HL-60 (cell line): ENCODE data around the gene BSN.

Experiments
- CTCF ChIP-seq: IDR thresholded peaks from one replicate; pipeline ENCODE4 v1.5.1; 2011; ENCODE audit warnings: low read length, control low read depth, inconsistent platforms; ENCODE audit not compliant: insufficient read depth
- GABPA ChIP-seq: IDR thresholded peaks from 2 replicates; pipeline ENCODE4 v1.6.1; 2012; ENCODE audit warnings: low read depth
- POLR2AphosphoS5 ChIP-seq: IDR thresholded peaks from 2 replicates; pipeline ENCODE4 v1.6.1; 2012; ENCODE audit warnings: low read depth
- SPI1 ChIP-seq: IDR thresholded peaks from 2 replicates; pipeline ENCODE4 v1.6.1; 2012; ENCODE audit warnings: low read depth, mild to moderate bottlenecking, borderline replicate concordance
- TF ChIP-seq, protein P1 (sequence below): IDR thresholded peaks from 2 replicates; pipeline ENCODE4 v1.6.1; 2012; ENCODE audit warnings: low read depth; ENCODE audit not compliant: insufficient replicate concordance

DNA sequence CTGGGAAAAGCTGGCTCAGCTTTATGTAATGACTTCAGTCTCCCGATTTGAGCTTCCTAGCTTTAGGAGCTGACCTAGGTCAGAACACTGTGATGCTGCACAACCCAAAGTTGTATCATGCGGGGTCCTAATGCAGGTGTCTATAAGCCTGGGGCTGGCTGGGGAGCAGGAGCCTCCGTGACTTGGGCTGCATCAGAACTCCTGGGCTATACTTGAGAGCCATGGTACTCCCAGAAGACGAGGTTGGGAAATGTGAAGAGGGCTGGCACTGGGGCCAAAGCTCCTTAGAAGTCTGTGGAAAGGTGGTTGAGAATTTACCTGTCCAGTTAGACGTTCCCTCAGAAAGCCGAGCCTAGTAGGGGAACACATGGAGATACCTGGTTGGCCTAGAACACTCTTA, 57.0 kb downstream of the BSN start:
- TF ChIP-seq CTCF, result no peak
- no peak for TF ChIP-seq POLR2AphosphoS5
- TF ChIP-seq, protein P1, sequence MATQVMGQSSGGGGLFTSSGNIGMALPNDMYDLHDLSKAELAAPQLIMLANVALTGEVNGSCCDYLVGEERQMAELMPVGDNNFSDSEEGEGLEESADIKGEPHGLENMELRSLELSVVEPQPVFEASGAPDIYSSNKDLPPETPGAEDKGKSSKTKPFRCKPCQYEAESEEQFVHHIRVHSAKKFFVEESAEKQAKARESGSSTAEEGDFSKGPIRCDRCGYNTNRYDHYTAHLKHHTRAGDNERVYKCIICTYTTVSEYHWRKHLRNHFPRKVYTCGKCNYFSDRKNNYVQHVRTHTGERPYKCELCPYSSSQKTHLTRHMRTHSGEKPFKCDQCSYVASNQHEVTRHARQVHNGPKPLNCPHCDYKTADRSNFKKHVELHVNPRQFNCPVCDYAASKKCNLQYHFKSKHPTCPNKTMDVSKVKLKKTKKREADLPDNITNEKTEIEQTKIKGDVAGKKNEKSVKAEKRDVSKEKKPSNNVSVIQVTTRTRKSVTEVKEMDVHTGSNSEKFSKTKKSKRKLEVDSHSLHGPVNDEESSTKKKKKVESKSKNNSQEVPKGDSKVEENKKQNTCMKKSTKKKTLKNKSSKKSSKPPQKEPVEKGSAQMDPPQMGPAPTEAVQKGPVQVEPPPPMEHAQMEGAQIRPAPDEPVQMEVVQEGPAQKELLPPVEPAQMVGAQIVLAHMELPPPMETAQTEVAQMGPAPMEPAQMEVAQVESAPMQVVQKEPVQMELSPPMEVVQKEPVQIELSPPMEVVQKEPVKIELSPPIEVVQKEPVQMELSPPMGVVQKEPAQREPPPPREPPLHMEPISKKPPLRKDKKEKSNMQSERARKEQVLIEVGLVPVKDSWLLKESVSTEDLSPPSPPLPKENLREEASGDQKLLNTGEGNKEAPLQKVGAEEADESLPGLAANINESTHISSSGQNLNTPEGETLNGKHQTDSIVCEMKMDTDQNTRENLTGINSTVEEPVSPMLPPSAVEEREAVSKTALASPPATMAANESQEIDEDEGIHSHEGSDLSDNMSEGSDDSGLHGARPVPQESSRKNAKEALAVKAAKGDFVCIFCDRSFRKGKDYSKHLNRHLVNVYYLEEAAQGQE, result no peak
- TF ChIP-seq GABPA, result no peak
- TF ChIP-seq SPI1, result no peak
